HL-60 (cell line): ENCODE measurements around the gene BUB1.

ENCODE experiments used
- DNase-seq, 2 experiments: peaks; one replicate each; pipeline ENCODE4 v3.0.0-alpha.2; 2010 to 2020; ENCODE audit warnings: low read depth in 1 of 2, low spot score in 1 of 2
- H3K27ac ChIP-seq: fragments of 250-450 bp; sonication (Bioruptor Pico); replicated peaks from 2 replicates; pipeline ENCODE4 v1.5.1; 2020; ENCODE audit warnings: mild to moderate bottlenecking, moderate library complexity
- H3K27me3 ChIP-seq: fragments of 250-450 bp; sonication (Bioruptor Pico); 2 replicates; pipeline ENCODE4 v1.5.1; 2021; ENCODE audit warnings: mild to moderate bottlenecking, moderate library complexity; ENCODE audit not compliant: insufficient read depth, poor library complexity, severe bottlenecking
- H3K4me3 ChIP-seq: replicated peaks from 2 replicates; pipeline ENCODE4 v1.5.1; 2011; ENCODE audit warnings: mild to moderate bottlenecking, control low read depth, low read length; ENCODE audit not compliant: insufficient read depth
- GABPA ChIP-seq: IDR thresholded peaks from 2 replicates; pipeline ENCODE4 v1.6.1; 2012; ENCODE audit warnings: low read depth
- POLR2AphosphoS5 ChIP-seq: IDR thresholded peaks from 2 replicates; pipeline ENCODE4 v1.6.1; 2012; ENCODE audit warnings: low read depth
- SPI1 ChIP-seq: IDR thresholded peaks from 2 replicates; pipeline ENCODE4 v1.6.1; 2012; ENCODE audit warnings: low read depth, mild to moderate bottlenecking, borderline replicate concordance
- TF ChIP-seq, protein P1 (sequence below): IDR thresholded peaks from 2 replicates; pipeline ENCODE4 v1.6.1; 2012; ENCODE audit warnings: low read depth; ENCODE audit not compliant: insufficient replicate concordance
- TF ChIP-seq, protein P2 (sequence below): IDR thresholded peaks from one replicate; pipeline ENCODE4 v1.5.1; 2011; ENCODE audit warnings: low read length, control low read depth, inconsistent platforms; ENCODE audit not compliant: insufficient read depth

BUB1 gene

GRCh38 chr2:110682267-110682666 is 4.4 kb upstream of the BUB1 start:
- H3K4me3 ChIP-seq, result no peak overlapping the region
- TF ChIP-seq, protein P1, sequence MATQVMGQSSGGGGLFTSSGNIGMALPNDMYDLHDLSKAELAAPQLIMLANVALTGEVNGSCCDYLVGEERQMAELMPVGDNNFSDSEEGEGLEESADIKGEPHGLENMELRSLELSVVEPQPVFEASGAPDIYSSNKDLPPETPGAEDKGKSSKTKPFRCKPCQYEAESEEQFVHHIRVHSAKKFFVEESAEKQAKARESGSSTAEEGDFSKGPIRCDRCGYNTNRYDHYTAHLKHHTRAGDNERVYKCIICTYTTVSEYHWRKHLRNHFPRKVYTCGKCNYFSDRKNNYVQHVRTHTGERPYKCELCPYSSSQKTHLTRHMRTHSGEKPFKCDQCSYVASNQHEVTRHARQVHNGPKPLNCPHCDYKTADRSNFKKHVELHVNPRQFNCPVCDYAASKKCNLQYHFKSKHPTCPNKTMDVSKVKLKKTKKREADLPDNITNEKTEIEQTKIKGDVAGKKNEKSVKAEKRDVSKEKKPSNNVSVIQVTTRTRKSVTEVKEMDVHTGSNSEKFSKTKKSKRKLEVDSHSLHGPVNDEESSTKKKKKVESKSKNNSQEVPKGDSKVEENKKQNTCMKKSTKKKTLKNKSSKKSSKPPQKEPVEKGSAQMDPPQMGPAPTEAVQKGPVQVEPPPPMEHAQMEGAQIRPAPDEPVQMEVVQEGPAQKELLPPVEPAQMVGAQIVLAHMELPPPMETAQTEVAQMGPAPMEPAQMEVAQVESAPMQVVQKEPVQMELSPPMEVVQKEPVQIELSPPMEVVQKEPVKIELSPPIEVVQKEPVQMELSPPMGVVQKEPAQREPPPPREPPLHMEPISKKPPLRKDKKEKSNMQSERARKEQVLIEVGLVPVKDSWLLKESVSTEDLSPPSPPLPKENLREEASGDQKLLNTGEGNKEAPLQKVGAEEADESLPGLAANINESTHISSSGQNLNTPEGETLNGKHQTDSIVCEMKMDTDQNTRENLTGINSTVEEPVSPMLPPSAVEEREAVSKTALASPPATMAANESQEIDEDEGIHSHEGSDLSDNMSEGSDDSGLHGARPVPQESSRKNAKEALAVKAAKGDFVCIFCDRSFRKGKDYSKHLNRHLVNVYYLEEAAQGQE, result no peak
- no peak for TF ChIP-seq POLR2AphosphoS5
- TF ChIP-seq SPI1, result no peak
- TF ChIP-seq, protein P2, sequence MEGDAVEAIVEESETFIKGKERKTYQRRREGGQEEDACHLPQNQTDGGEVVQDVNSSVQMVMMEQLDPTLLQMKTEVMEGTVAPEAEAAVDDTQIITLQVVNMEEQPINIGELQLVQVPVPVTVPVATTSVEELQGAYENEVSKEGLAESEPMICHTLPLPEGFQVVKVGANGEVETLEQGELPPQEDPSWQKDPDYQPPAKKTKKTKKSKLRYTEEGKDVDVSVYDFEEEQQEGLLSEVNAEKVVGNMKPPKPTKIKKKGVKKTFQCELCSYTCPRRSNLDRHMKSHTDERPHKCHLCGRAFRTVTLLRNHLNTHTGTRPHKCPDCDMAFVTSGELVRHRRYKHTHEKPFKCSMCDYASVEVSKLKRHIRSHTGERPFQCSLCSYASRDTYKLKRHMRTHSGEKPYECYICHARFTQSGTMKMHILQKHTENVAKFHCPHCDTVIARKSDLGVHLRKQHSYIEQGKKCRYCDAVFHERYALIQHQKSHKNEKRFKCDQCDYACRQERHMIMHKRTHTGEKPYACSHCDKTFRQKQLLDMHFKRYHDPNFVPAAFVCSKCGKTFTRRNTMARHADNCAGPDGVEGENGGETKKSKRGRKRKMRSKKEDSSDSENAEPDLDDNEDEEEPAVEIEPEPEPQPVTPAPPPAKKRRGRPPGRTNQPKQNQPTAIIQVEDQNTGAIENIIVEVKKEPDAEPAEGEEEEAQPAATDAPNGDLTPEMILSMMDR, result no peak
- TF ChIP-seq GABPA, result no peak
- H3K27me3 ChIP-seq, result no peaks in the 10 kb centered on the region
- no peak for DNase-seq
- no peak overlapping the region for H3K27ac ChIP-seq

GRCh38 chr2:110680709-110681108 is 2.8 kb upstream of the BUB1 start:
- no peak for DNase-seq
- Histone ChIP-seq H3K27me3 (no peaks in the 10 kb centered on the region), H3K4me3 (no peak overlapping the region), H3K27ac (no peak overlapping the region)
- TF ChIP-seq POLR2AphosphoS5 (no peak), GABPA (no peak)
- TF ChIP-seq, protein P1, result no peak
- TF ChIP-seq, protein P2, result no peak

- DNase-seq, result no peak
- H3K4me3 ChIP-seq, result no peak overlapping the region
- no peaks in the 10 kb centered on the region for H3K27me3 ChIP-seq
- no peak for TF ChIP-seq SPI1
- TF ChIP-seq, protein P1, result no peak
- no peak for TF ChIP-seq GABPA
- TF ChIP-seq, protein P2, result no peak
- TF ChIP-seq POLR2AphosphoS5, result no peak
- H3K27ac ChIP-seq, result peak overlapping the region; percentile 96; the same call in 1 of the 2 replicates
Measured at GRCh38 chr2:110679865-110680264, 2.0 kb upstream of the BUB1 start.
